CD4-positive, alpha-beta T cell treated with Interleukin-4 for 4 hours (primary cell): Measurements from ENCODE around the gene WIF1.

Experiments
- DNase-seq: peaks from one replicate; pipeline ENCODE4 v3.0.0-alpha.2; 2020

WIF1 gene

DNA sequence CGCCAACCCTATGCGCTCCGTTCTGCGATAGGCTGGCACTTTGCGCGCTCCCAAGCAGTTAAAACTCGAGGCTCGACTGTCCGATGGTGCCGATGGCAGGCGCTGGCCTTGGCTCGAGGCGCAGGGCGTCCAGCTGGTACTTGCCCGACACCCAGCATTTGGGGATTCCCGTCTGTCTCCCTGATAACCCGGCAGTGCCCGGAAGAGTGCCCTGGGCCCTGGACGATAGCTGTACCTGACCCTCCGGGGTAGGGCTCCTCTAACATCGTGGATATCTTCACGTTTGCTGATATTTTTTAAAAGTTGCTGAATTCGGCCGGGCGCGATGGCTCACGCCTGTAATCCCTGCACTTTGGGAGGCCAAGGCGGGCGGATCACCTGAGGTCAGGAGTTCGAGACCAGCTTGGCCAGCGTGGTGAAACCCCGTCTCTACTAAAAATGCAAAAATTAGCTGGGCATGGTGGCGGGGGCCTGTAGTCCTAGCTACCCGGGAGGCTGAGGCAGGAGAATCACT is 908 bp upstream of the WIF1 start:
- DNase-seq: no peak

DNA sequence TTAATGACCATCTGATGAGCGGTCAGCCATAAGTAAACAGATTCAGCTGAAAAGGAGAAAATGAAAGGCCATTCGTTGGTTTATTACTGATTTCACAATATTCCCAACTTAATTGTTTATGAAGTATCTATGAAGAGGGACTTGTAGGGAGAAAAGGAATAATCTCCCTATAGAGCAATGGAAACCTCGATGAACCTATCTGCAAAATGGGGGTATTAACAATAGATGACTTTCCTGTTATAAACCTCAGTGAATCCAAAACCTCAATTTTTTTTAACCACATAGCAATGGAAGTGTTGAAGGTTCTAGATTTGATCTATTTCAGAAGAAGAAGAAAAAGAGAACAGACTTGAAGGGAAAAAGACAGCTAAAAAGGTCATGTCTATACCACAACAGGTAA is 2.0 kb downstream of the WIF1 start:
- no peak for DNase-seq

- no peak for DNase-seq
Observed at GRCh38 chr12:65113621-65114035, 7.5 kb downstream of the WIF1 start.

DNA sequence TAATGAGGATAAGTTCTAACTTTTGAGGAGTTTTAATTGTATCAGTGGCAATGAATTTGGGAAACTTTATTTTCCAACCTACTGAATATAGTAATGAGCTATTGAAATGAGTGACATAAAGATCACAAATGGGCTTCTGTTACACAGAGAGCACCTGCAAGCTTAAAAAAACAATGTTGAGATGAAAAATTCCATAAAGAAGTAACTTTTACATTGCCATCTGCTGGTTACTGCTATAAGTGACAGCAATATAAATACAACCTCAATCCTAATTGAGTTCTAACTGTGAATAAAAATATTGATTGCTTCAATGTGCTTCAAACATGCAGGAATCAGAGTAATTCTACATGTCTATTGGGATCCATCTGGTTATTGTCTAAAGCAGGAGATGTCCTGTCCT is 14.2 kb downstream of the WIF1 start:
- DNase-seq: no peak

DNA sequence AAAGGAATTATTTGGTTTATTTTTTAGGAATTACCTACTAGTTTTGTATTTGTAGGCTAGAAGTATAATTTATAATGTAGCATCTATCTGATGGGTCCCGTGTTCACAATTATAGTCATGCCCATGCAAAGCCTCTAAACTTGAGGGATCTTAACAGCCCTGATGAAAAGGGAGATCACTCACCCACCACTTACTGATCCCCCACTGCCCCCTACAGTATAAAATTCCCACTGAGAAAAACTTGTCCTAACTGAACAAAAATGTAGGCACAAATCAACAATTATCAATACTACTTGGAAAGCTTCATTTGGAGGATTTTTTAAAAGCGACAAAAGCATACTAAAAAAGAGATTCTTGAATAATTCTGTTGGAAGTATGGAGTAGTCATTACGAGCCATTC is 21.0 kb downstream of the WIF1 start:
- DNase-seq: no peak

DNA sequence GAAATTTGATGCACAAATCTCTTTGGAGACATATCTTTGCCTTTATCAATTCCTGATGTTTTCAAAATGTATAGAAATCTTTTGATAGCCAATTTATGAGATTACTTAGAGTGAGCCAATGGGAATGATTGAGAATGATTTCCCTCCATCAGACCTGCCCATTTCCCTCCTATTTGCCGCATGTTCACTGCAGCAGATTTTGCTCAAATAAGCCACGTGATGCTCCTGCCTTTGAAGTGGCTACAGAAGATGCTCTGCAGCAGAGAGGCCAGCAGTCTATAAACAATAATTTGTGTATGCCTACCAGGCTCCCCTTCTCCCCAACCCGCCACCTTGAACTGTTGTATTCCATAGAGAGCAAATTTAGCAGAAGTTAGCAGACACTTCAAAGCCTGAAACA is 21.9 kb downstream of the WIF1 start:
- no peak for DNase-seq

DNA sequence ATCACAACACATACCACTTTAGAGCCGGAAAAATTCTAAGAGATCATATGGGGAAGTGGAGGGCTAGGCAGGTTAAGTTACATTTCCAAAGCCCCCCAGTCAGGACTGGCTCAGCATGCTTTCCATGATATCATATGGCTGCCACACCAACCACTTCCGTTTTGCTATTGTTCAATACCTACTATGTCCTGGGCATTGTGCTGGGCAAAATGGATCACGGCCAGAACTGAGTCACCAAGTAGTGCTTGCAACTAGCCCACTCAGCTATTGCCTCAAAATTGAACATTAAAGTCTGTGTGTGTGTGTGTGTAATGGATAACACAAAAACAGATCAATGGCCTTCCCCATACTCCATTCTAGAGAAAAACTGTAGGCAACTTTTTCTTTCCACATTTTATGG is 22.7 kb downstream of the WIF1 start:
- DNase-seq: no peak

GRCh38 chr12:65094722-65095121 is 26.4 kb downstream of the WIF1 start:
- DNase-seq: no peak

DNA sequence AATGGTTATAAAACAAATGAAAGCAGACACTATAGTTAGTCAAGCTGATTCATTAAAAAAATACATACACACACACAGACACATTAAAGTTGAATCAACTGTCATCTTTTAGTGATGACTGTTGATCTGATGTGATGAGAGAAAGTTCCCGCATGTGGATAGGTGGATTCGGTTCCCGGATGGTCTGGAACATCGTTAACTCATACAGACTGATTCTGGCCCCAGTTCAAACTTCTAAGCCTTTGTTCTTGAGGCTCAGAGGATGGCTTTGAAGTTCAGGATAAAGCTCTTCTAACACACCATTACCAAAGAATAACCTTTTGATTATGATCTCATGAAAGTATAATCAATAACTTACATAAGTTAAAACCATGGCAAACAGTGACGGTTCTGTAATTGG is 27.5 kb downstream of the WIF1 start:
- DNase-seq: no peak

- DNase-seq: no peak
Observed at GRCh38 chr12:65090461-65090860, 30.6 kb downstream of the WIF1 start.

GRCh38 chr12:65086236-65086635 is 34.9 kb downstream of the WIF1 start:
- DNase-seq: no peak

DNA sequence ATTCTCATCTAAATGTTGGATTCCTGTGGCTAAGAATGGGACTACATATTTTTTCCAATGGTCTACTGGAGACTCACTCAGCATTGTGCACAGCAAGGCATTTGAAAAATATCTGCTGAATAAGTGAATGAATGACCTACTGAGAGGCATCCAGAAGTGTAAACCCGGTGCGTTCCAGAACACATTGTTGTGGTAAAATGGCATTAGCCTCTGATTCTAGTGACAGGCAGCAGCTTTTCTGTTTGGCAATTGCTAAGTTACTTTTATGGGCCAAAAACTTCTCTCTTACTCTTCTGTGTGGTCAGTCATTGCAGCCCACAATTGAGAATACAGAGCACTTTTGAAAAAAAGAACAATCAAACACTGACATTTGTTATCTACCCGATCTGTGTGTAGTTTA is 36.5 kb downstream of the WIF1 start:
- no peak for DNase-seq

- no peak for DNase-seq
Observed at GRCh38 chr12:65083581-65083980, 37.5 kb downstream of the WIF1 start.

DNA sequence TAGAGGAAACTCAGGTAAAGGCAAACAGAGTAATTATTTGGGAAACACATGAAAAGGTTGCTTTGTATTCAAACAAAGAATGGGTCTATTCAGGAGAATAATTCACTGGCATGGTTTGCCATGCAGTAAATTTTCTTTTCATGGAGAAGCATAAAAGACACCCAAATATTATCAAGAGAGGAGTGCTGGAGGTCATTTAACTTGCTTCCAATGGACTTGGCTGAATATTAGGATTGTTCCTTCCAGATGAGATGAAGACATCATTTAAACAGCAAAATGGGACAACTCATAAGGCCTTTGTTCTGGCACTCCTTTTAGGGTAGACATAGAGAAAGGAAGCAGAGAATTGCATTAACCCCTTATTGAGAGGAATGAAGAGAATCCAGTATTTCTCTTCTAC is 38.7 kb downstream of the WIF1 start:
- no peak for DNase-seq

DNA sequence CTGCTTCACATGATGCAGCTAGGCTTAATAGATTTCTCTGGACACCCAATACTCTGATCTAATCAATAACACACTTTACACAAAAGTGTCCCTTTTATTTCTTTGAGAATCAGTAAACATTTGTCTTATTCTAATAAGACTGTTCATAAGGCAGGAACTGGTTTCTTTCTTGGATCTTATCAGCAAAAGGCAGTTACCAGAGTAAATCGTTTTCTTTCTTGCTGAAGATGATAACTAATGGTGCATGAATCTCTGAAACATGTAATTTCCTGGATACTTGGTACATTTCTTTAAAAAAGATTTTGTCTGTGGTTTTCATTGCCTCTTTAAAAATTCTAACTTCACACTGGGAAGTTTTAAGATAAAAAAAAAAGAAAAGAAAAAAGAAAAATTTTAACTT is 39.6 kb downstream of the WIF1 start:
- DNase-seq: no peak

- DNase-seq: no peak
Observed at GRCh38 chr12:65074932-65075331, 46.2 kb downstream of the WIF1 start.

- DNase-seq: no peak
Observed at GRCh38 chr12:65069336-65069735, 51.8 kb downstream of the WIF1 start.

GRCh38 chr12:65067383-65067782 is 53.7 kb downstream of the WIF1 start:
- DNase-seq: no peak

- DNase-seq: no peak
Observed at GRCh38 chr12:65055859-65056258, 65.2 kb downstream of the WIF1 start.

DNA sequence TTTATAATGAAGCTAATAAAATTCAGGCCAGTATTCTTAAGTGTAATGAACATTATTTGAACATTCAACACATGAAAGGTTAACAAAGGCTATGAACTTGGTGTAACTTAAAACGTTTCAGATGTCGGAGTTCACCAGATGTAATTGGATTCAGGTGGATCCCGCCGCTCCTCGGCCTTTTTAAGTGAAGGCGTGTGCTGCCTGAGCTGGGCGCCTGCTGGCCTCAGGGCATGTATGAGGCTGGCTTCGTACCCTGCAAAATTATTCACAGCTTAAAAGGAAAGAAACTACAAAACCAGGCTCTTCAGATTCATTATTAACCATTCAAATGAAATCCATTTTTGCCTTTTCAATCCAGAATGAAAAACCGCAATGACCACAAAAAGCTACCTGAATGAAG is 69.9 kb downstream of the WIF1 start:
- DNase-seq: no peak

DNA sequence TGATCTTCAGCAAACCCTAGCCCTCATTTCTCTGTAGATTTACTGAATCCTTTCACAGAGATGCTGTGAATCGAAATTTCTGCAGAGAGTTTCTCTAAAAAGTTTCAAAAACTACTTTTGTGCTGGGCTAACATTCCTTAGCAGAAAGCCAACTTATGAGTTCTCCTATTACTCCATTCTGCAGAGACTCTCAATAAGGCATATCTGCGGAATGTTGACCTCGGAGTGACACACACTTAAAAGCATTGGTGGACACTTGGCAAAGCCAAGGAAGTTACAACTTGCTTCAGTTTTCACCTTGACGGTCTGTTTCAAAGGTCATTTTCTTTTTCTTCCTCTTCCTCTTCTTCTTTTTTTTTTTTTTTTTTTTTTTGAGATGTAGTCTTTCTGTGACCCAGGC is 75.8 kb downstream of the WIF1 start:
- no peak for DNase-seq

GRCh38 chr12:65039301-65039700 is 81.8 kb downstream of the WIF1 start:
- DNase-seq: no peak

DNA sequence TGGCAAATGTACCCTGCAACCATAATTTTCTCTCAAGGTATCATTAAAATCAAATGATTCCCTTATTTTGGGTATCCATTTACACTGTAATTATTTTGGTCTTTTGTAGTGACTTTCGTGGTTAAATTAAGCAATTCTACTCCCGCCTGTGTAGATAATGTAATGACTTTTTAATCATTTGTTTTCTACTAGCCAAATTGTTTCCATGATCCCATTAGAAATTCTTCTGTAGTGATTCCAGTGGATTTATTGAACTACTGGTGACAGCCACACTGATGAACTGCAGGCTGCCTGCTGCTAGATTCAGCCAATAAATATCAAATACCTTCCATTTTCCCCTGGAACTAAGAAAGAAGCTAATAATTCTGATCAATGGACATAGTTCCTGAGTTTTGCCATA is 96.0 kb downstream of the WIF1 start:
- DNase-seq: no peak

DNA sequence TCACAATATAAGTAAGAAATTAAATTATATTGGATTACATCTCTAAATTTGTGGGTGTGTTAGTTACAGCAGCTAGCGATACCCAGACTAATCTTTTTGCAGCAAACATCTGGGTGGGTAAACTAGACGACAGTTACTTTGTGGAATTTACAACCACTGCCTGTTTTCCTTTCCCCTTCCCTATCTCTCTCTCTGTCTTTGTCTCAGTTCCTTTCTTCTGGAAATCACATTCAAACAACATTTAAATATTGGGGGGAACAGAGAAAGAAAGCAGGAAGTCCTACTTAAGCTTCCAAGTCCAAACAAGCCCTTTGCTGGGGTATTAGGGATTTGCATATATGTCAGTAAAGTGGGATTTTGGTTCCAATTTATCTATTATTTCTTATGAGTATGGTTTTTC is 97.6 kb downstream of the WIF1 start:
- DNase-seq: no peak

- no peak for DNase-seq
Observed at GRCh38 chr12:65022960-65023359, 98.1 kb downstream of the WIF1 start.

- DNase-seq: no peak
Observed at GRCh38 chr12:65022421-65022820, 98.7 kb downstream of the WIF1 start.
